Testis (tissue), 3 donors: ENCODE data around the gene SDC1. TPM values are rescaled to one million over a fixed set of nuclear protein-coding genes. Genes with fewer than 3 reads are reported as not detected.

Experiments used
- DNase-seq: peaks from one replicate; pipeline ENCODE4 v3.0.0-alpha.2; 2019
- H3K27ac ChIP-seq, 2 donors: fragments of 200-600 bp; sonication (generic); one replicate each; pipeline ENCODE4 v1.5.1; 2019
- H3K27me3 ChIP-seq: fragments of 200-600 bp; sonication (generic); one replicate; pipeline ENCODE4 v1.5.1; 2019
- H3K36me3 ChIP-seq: fragments of 200-600 bp; sonication (generic); one replicate; pipeline ENCODE4 v1.5.1; 2017; ENCODE audit warnings: low read depth; ENCODE audit errors: missing control alignments
- H3K4me1 ChIP-seq: fragments of 200-600 bp; sonication (generic); one replicate; pipeline ENCODE4 v1.5.1; 2019
- H3K4me3 ChIP-seq, 2 donors: fragments of 200-600 bp; sonication (generic); one replicate each; pipeline ENCODE4 v1.5.1; 2017 to 2019
- H3K9me3 ChIP-seq: fragments of 200-600 bp; sonication (generic); one replicate; pipeline ENCODE4 v1.5.1; 2017
- CTCF ChIP-seq, 3 experiments: fragments of 450-650 bp in 2 of 3; fragments of 200-600 bp in 1 of 3; sonication (generic) in 1 of 3; IDR thresholded peaks; one replicate each; pipeline ENCODE4 v1.5.1; 2016 to 2019; ENCODE audit warnings: antibody characterized with exemption in 3 of 3, mild to moderate bottlenecking in 2 of 3, moderate library complexity in 1 of 3
- POLR2A ChIP-seq: fragments of 450-650 bp; IDR thresholded peaks from one replicate; pipeline ENCODE4 v1.6.1; 2017; ENCODE audit warnings: antibody characterized with exemption, mild to moderate bottlenecking, moderate library complexity
- WGBS, 2 donors: methylation state at CpG; one replicate each; pipeline ENCODE4 v1.1.5; 2018; 5-methylcytosine and 5-hydroxymethylcytosine counted together
- intact Hi-C: fragments of 100-400 bp; cut with DNase I; formaldehyde crosslinking; loops from one replicate; pipeline ENCODE4 v1.15.1; 2023; ENCODE audit warnings: low total_unique reads
- polyA plus RNA-seq: library from polyadenylated mRNA; stranded (reverse); fragments of 350-450 nt; fragmentation: Illumina TruSeq; extraction: RNeasy Lipid Tissue Mini Kit (QIAGEN cat#74804); gene quantifications from one replicate; pipeline ENCODE4 v1.2.3, GENCODE V29; 2014; ENCODE audit warnings: low read depth, low replicate concordance; ENCODE audit not compliant: insufficient read depth
- total RNA-seq, 2 donors: library from RNA; depleted of rRNA; stranded (reverse); fragments of >200 nt; gene quantifications; one replicate each; pipeline ENCODE4 v1.2.3, GENCODE V29; 2016

Gene SDC1
- total and polyA plus RNA-seq, 3 donors from 2014 or later, result 8.7 to 11.9 (median 9.2) TPM

- H3K4me3 ChIP-seq, result no peak overlapping the region
- intact Hi-C loops, result no loop called here
- no peaks in the 10 kb centered on the region for H3K4me1 ChIP-seq
- no peaks in the 10 kb centered on the region for H3K27me3 ChIP-seq
- no peak for DNase-seq
- no peaks in the 10 kb centered on the region for H3K9me3 ChIP-seq
- H3K27ac ChIP-seq, result no peak overlapping the region
- WGBS, 2 donors, result 87 to 92% methylated on average over 16 of the region's 16 CpGs
- TF ChIP-seq CTCF (IDR thresholded peaks at IDR 0.05) (no peak), POLR2A (no peak)
- H3K36me3 ChIP-seq, result no peaks in the 10 kb centered on the region
Observed at GRCh38 chr2:20169796-20170703, 54.9 kb downstream of the SDC1 start.

DNA sequence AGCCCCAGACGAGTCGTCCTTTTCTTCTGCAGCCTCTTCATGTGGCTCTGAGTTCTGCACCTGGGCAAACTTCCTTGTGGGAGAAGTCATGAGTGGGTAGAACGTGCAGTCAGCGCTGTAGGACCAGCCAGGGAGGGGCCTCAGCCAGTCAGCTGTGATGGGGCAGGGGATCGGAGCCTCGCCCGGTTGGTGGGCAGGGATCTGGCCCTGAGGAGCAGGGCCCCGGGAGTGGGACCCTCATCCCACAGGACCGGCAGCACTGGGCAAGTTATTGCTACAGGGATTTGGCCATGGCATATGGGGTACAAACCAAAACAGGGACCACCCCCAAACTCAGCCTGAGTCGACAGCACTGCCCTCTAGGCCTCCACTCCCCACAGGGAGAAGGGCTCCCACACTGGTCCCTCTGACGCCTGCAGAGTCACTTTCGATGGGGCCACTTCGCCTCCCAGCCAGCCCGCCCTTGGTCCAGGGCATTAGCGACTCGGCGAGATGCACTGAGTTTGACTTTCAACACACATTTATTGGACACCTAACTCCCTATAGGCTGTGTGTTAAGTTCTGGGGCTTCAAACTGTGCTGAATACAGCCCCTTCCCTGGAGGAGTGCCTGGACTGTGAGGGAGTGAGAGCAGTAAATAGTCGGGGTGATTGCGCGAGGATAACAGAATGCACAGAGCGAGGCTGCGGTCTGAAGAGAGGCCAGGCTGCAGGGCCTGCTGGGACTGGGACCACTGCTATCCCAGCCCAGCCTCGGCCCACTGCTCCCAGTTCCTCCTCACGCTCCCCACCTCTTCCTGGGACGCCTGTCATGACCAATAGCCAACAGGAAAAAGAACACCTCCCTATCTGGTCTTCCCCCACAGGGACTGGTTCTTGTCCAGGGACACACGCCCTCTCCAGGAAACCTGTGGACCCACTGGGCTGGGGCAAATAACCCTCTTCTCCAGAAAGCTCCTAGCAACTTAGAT, 55.9 kb downstream of the SDC1 start:
- TF ChIP-seq POLR2A, result no peak
- TF ChIP-seq CTCF (IDR thresholded peaks at IDR 0.05), result no peak
- 83 to 88% methylated on average over 8 to 26 of the region's 26 CpGs for WGBS, 2 donors
- intact Hi-C loops, result no loop called here
- Histone ChIP-seq H3K9me3 (no peaks in the 10 kb centered on the region), H3K4me1 (no peaks in the 10 kb centered on the region), H3K27me3 (no peaks in the 10 kb centered on the region), H3K4me3 (no peak overlapping the region), H3K27ac (no peak overlapping the region), H3K36me3 (no peaks in the 10 kb centered on the region)
- DNase-seq, result no peak

- Histone ChIP-seq H3K36me3 (no peaks in the 10 kb centered on the region), H3K9me3 (no peaks in the 10 kb centered on the region), H3K27ac (no peak overlapping the region), H3K27me3 (no peaks in the 10 kb centered on the region), H3K4me3 (no peak overlapping the region), H3K4me1 (no peaks in the 10 kb centered on the region)
- no peak for TF ChIP-seq POLR2A
- TF ChIP-seq CTCF (IDR thresholded peaks at IDR 0.05), result no peak
- intact Hi-C loops, result no loop called here
- WGBS, 2 donors, result 66 to 78% methylated on average over 10 to 17 of the region's 17 CpGs
- DNase-seq, result no peak
Observed at GRCh38 chr2:20168048-20168726, 56.7 kb downstream of the SDC1 start.

DNA sequence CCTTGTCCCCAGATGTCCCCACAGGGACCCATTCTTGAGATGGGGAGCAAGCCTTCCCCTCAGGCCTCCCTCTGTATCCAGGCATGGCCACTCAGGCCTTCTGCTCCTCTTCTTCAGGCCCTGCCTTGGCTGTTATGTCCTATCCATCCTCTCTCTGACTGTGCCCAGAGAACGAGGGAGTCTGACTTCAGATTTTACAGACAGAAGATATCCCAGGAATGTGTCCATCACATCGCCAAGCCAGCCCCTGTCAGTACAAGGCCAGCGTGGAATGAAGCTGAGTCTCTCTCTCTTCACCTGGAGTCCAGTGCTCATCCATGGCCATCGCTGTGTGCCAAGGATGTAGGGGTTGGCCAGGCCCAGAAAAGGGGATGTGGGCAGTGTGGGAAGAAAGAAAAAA, 57.6 kb downstream of the SDC1 start:
- Histone ChIP-seq H3K4me3 (no peak overlapping the region), H3K4me1 (no peaks in the 10 kb centered on the region), H3K27me3 (no peaks in the 10 kb centered on the region), H3K36me3 (no peaks in the 10 kb centered on the region), H3K27ac (no peak overlapping the region), H3K9me3 (no peaks in the 10 kb centered on the region)
- intact Hi-C loops, result no loop called here
- DNase-seq, result no peak
- WGBS, 2 donors, result 71 to 85% methylated on average over 4 of the region's 4 CpGs
- TF ChIP-seq POLR2A (no peak), CTCF (IDR thresholded peaks at IDR 0.05) (no peak)
